GM12878 (cell line): Measurements from ENCODE around the gene SPATC1L. TPM values are rescaled to one million over a fixed set of nuclear protein-coding genes. Genes with fewer than 3 reads are reported as not detected.

Experiments
- ATAC-seq: fragments of 200-7000 bp; cut with Tn5 transposase; 3 replicates; pipeline ENCODE4 v1.9.1; 2020; ENCODE audit warnings: mild to moderate bottlenecking, moderate library complexity
- BruUV-seq: library from RNA; stranded (reverse); fragments of 400-500 nt; replicated peaks from 2 replicates; lab custom pipeline; 2021; lab: Mats Ljungman, UMichigan
- CTCF ChIA-PET: fragments of 300-600 bp; sonication (Branson Sonifier 250); formaldehyde crosslinking; extraction: SDS; loops from one replicate; lab custom pipeline; 2021; ENCODE audit warnings: inconsistent platforms; lab: Yijun Ruan, JAX
- POLR2A ChIA-PET: fragments of 350-600 bp; formaldehyde crosslinking; extraction: SDS; loops from one replicate; lab custom pipeline; 2021; ENCODE audit warnings: inconsistent platforms; lab: Charles Lee
- RAD21 ChIA-PET: fragments of 300-600 bp; sonication (Branson Sonifier 250); formaldehyde crosslinking; loops from one replicate; lab custom pipeline; 2023; ENCODE audit warnings: antibody characterized with exemption; ENCODE audit not compliant: unreplicated experiment; lab: Charles Lee
- SMC1A ChIA-PET: fragments of 300-600 bp; sonication (Branson Sonifier 250); formaldehyde crosslinking; loops from one replicate; lab custom pipeline; 2023; ENCODE audit not compliant: unreplicated experiment, uncharacterized antibody; lab: Charles Lee
- DNase-seq: peaks from one replicate; pipeline ENCODE4 v3.0.0-alpha.2; 2011; ENCODE audit warnings: low read depth, low spot score
- FAIRE-seq: peaks from 3 replicates; lab custom pipeline; 2011; peaks lifted over from hg19 to GRCh38; lab: Jason Lieb, UNC
- H2AFZ ChIP-seq: 2 replicates; pipeline ENCODE4 v1.6.0; 2011; ENCODE audit warnings: low read depth, low read length, control low read depth; ENCODE audit not compliant: control insufficient read depth
- H3K27ac ChIP-seq: 2 replicates; pipeline ENCODE4 v1.5.1; 2011; ENCODE audit warnings: control low read depth; ENCODE audit not compliant: control insufficient read depth, insufficient read depth
- H3K27me3 ChIP-seq, 2 experiments: replicated peaks in 1 of 2; 2 replicates each; pipeline versions ENCODE4 v1.6.0 to v1.6.1; 2011; ENCODE audit warnings: low read length in 1 of 2; ENCODE audit not compliant: control insufficient read depth in 2 of 2, insufficient read depth in 2 of 2
- H3K36me3 ChIP-seq, 2 experiments: 2 replicates each; pipeline ENCODE4 v1.5.1; 2011; ENCODE audit warnings: low read length in 1 of 2; ENCODE audit not compliant: control insufficient read depth in 2 of 2, insufficient read depth in 2 of 2
- H3K4me1 ChIP-seq: 2 replicates; pipeline ENCODE4 v1.6.1; 2011; ENCODE audit warnings: mild to moderate bottlenecking, low read length, moderate library complexity, mixed read lengths; ENCODE audit not compliant: control insufficient read depth, insufficient read depth
- H3K4me2 ChIP-seq: 2 replicates; pipeline ENCODE4 v1.6.0; 2011; ENCODE audit warnings: control low read depth; ENCODE audit not compliant: control insufficient read depth, insufficient read depth
- H3K4me3 ChIP-seq: fragments of 200-600 bp; sonication (generic); 2 replicates; pipeline ENCODE4 v1.5.1; 2016
- H3K79me2 ChIP-seq: 2 replicates; pipeline ENCODE4 v1.6.0; 2011; ENCODE audit warnings: low read length; ENCODE audit not compliant: control insufficient read depth, insufficient read depth
- H3K9ac ChIP-seq: 2 replicates; pipeline ENCODE4 v1.8.0; 2011; ENCODE audit warnings: low read length, control low read depth, mixed read lengths; ENCODE audit not compliant: control insufficient read depth, insufficient read depth
- H3K9me3 ChIP-seq: replicated peaks from 3 replicates; pipeline ENCODE4 v1.5.1; 2011; ENCODE audit warnings: mild to moderate bottlenecking, low read length; ENCODE audit not compliant: control insufficient read depth, insufficient read depth
- H4K20me1 ChIP-seq: 2 replicates; pipeline ENCODE4 v1.6.0; 2011; ENCODE audit not compliant: control insufficient read depth, insufficient read depth
- EED ChIP-seq: sonication (generic); IDR thresholded peaks from 2 replicates; pipeline ENCODE4 v1.6.1; 2016; ENCODE audit warnings: antibody characterized with exemption, low read depth
- EZH2 ChIP-seq: IDR thresholded peaks from 2 replicates; pipeline ENCODE4 v1.6.1; 2012; ENCODE audit warnings: low read depth, mild to moderate bottlenecking, control low read depth, inconsistent platforms, low read length, borderline replicate concordance; ENCODE audit not compliant: control insufficient read depth
- SMC3 ChIP-seq: IDR thresholded peaks from 2 replicates; pipeline ENCODE4 v1.6.1; 2011; ENCODE audit warnings: low read length, improper control_type of control experiment, borderline replicate concordance
- ZZZ3 ChIP-seq: IDR thresholded peaks from 2 replicates; pipeline ENCODE4 v1.6.1; 2011; ENCODE audit warnings: low read depth; ENCODE audit not compliant: control insufficient read depth, insufficient read length
- WGBS: methylation state at CpG from one replicate; pipeline ENCODE4 v1.1.6; 2016; ENCODE audit warnings: low lambda C conversion rate; ENCODE audit not compliant: insufficient replicate concordance, insufficient coverage; ENCODE audit errors: missing lambda C conversion rate; 5-methylcytosine and 5-hydroxymethylcytosine counted together
- in situ Hi-C: fragments of 300-500 bp; cut with MboI; formaldehyde crosslinking; loops from 9 replicates; pipeline ENCODE4 v1.14.3; 2018; ENCODE audit warnings: mixed read lengths
- intact Hi-C: fragments of 100-400 bp; cut with micrococcal nuclease; formaldehyde crosslinking; loops from one replicate; pipeline ENCODE4 v1.14.2; 2022; ENCODE audit not compliant: unreplicated experiment
- polyA plus RNA-seq, 11 experiments: library from polyadenylated mRNA; depleted of rRNA in 4 of 11; unstranded in 6 of 11; stranded (reverse) in 5 of 11; fragments of >200 nt; fragmentation: Nextera tagmentation in 4 of 11; fragmentation: Illumina TruSeq in 1 of 11; extraction: Ambion mirVana in 4 of 11; extraction: Trizol in 1 of 11; gene quantifications; 1 replicate in 1 of 11; 2 replicates in 10 of 11; pipeline versions ENCODE4 v1.2.1 to v1.2.3, GENCODE V29; 2011 to 2016; ENCODE audit warnings: inconsistent platforms in 2 of 11, missing spikeins in 2 of 11, low read depth in 1 of 11
- total RNA-seq, 4 experiments: library from RNA; depleted of rRNA in 3 of 4; stranded (reverse); fragments of >200 nt in 3 of 4; fragmentation: Illumina TruSeq in 1 of 4; extraction: Trizol in 1 of 4; gene quantifications; 2 replicates each; pipeline versions ENCODE4 v1.2.1 to v1.2.3, GENCODE V29; 2013 to 2021
- TF ChIP-seq, protein P1 (sequence below): IDR thresholded peaks from 2 replicates; pipeline ENCODE4 v1.6.1; 2012; ENCODE audit warnings: improper control_type of control experiment, low read depth, low read length; ENCODE audit not compliant: insufficient replicate concordance
- TF ChIP-seq, protein P2 (sequence below): fragments of 450-650 bp; IDR thresholded peaks from 2 replicates; pipeline ENCODE4 v1.6.1; 2017; ENCODE audit warnings: mild to moderate bottlenecking, moderate library complexity
- TF ChIP-seq, protein P3 (sequence below): fragments of 450-650 bp; formaldehyde crosslinking; IDR thresholded peaks from 2 replicates; pipeline ENCODE4 v1.5.0; 2022; ENCODE audit warnings: mild to moderate bottlenecking, missing genetic modification characterization
- TF ChIP-seq, protein P4 (sequence below): IDR thresholded peaks from 2 replicates; pipeline ENCODE4 v1.6.1; 2012; ENCODE audit warnings: low read depth, low read length, improper control_type of control experiment

Gene SPATC1L
- total and polyA plus RNA-seq, 10 of the 15 experiments (the other 5 are each of a cell fraction or from before 2014, with no cell fraction given), result 1.4 to 16.0 (median 7.0) TPM; not detected in 2

- H4K20me1 ChIP-seq, result no peaks in the 10 kb centered on the region
- FAIRE-seq (no peak), ATAC-seq (no peak), DNase-seq (no peak)
- no peaks in the 10 kb centered on the region for H3K27me3 ChIP-seq
- in situ Hi-C loops (no loop called here), intact Hi-C loops (no loop called here)
- no peak overlapping the region for H3K4me3 ChIP-seq
- no peaks in the 10 kb centered on the region; the same call in 1 of the 2 replicates for H3K4me1 ChIP-seq
- H3K4me2 ChIP-seq, result 0 out of 2 replicates have a peak overlapping the region, but pooled peaks have one; percentile 13
- no peaks in the 10 kb centered on the region for H3K79me2 ChIP-seq
- no TSS peak for BruUV-seq
- ChIA-PET POLR2A (no interaction called here), RAD21 (no interaction called here), CTCF (no interaction called here), SMC1A (no interaction called here)
- no peaks in the 10 kb centered on the region for H3K36me3 ChIP-seq
- no peaks in the 10 kb centered on the region for H3K9me3 ChIP-seq
- H3K9ac ChIP-seq, result no peak overlapping the region
- H3K27ac ChIP-seq, result no peak overlapping the region
- 88% methylated on average over 39 of the region's 44 CpGs for WGBS
- no peak overlapping the region for H2AFZ ChIP-seq
- TF ChIP-seq, protein P1, sequence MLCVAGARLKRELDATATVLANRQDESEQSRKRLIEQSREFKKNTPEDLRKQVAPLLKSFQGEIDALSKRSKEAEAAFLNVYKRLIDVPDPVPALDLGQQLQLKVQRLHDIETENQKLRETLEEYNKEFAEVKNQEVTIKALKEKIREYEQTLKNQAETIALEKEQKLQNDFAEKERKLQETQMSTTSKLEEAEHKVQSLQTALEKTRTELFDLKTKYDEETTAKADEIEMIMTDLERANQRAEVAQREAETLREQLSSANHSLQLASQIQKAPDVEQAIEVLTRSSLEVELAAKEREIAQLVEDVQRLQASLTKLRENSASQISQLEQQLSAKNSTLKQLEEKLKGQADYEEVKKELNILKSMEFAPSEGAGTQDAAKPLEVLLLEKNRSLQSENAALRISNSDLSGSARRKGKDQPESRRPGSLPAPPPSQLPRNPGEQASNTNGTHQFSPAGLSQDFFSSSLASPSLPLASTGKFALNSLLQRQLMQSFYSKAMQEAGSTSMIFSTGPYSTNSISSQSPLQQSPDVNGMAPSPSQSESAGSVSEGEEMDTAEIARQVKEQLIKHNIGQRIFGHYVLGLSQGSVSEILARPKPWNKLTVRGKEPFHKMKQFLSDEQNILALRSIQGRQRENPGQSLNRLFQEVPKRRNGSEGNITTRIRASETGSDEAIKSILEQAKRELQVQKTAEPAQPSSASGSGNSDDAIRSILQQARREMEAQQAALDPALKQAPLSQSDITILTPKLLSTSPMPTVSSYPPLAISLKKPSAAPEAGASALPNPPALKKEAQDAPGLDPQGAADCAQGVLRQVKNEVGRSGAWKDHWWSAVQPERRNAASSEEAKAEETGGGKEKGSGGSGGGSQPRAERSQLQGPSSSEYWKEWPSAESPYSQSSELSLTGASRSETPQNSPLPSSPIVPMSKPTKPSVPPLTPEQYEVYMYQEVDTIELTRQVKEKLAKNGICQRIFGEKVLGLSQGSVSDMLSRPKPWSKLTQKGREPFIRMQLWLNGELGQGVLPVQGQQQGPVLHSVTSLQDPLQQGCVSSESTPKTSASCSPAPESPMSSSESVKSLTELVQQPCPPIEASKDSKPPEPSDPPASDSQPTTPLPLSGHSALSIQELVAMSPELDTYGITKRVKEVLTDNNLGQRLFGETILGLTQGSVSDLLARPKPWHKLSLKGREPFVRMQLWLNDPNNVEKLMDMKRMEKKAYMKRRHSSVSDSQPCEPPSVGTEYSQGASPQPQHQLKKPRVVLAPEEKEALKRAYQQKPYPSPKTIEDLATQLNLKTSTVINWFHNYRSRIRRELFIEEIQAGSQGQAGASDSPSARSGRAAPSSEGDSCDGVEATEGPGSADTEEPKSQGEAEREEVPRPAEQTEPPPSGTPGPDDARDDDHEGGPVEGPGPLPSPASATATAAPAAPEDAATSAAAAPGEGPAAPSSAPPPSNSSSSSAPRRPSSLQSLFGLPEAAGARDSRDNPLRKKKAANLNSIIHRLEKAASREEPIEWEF, result no peak
- TF ChIP-seq SMC3 (no peak), EED (no peak), EZH2 (no peak), ZZZ3 (no peak)
- TF ChIP-seq, protein P2, sequence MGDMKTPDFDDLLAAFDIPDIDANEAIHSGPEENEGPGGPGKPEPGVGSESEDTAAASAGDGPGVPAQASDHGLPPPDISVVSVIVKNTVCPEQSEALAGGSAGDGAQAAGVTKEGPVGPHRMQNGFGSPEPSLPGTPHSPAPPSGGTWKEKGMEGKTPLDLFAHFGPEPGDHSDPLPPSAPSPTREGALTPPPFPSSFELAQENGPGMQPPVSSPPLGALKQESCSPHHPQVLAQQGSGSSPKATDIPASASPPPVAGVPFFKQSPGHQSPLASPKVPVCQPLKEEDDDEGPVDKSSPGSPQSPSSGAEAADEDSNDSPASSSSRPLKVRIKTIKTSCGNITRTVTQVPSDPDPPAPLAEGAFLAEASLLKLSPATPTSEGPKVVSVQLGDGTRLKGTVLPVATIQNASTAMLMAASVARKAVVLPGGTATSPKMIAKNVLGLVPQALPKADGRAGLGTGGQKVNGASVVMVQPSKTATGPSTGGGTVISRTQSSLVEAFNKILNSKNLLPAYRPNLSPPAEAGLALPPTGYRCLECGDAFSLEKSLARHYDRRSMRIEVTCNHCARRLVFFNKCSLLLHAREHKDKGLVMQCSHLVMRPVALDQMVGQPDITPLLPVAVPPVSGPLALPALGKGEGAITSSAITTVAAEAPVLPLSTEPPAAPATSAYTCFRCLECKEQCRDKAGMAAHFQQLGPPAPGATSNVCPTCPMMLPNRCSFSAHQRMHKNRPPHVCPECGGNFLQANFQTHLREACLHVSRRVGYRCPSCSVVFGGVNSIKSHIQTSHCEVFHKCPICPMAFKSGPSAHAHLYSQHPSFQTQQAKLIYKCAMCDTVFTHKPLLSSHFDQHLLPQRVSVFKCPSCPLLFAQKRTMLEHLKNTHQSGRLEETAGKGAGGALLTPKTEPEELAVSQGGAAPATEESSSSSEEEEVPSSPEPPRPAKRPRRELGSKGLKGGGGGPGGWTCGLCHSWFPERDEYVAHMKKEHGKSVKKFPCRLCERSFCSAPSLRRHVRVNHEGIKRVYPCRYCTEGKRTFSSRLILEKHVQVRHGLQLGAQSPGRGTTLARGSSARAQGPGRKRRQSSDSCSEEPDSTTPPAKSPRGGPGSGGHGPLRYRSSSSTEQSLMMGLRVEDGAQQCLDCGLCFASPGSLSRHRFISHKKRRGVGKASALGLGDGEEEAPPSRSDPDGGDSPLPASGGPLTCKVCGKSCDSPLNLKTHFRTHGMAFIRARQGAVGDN, result no peak
- TF ChIP-seq, protein P3, sequence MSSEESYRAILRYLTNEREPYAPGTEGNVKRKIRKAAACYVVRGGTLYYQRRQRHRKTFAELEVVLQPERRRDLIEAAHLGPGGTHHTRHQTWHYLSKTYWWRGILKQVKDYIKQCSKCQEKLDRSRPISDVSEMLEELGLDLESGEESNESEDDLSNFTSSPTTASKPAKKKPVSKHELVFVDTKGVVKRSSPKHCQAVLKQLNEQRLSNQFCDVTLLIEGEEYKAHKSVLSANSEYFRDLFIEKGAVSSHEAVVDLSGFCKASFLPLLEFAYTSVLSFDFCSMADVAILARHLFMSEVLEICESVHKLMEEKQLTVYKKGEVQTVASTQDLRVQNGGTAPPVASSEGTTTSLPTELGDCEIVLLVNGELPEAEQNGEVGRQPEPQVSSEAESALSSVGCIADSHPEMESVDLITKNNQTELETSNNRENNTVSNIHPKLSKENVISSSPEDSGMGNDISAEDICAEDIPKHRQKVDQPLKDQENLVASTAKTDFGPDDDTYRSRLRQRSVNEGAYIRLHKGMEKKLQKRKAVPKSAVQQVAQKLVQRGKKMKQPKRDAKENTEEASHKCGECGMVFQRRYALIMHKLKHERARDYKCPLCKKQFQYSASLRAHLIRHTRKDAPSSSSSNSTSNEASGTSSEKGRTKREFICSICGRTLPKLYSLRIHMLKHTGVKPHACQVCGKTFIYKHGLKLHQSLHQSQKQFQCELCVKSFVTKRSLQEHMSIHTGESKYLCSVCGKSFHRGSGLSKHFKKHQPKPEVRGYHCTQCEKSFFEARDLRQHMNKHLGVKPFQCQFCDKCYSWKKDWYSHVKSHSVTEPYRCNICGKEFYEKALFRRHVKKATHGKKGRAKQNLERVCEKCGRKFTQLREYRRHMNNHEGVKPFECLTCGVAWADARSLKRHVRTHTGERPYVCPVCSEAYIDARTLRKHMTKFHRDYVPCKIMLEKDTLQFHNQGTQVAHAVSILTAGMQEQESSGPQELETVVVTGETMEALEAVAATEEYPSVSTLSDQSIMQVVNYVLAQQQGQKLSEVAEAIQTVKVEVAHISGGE (CRISPR knock-in tag), result no peak
- TF ChIP-seq, protein P4, sequence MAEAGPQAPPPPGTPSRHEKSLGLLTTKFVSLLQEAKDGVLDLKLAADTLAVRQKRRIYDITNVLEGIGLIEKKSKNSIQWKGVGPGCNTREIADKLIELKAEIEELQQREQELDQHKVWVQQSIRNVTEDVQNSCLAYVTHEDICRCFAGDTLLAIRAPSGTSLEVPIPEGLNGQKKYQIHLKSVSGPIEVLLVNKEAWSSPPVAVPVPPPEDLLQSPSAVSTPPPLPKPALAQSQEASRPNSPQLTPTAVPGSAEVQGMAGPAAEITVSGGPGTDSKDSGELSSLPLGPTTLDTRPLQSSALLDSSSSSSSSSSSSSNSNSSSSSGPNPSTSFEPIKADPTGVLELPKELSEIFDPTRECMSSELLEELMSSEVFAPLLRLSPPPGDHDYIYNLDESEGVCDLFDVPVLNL, result no peak
These were observed 1.5 kb downstream of the SPATC1L start for GRCh38 chr21:46182548-46183336.
